Measurements from ENCODE around the gene GATAD2A.
"Not testable (repeated sequence)": the region's sequence is repeated elsewhere in the genome, so short reads cannot be mapped to it uniquely, and the experiment has no call there.

GATAD2A gene

GRCh38 chr19:19446655-19447437 lies 41.4 kb downstream of the GATAD2A start:
- no peak for DNase-seq (ENCODE audit: low spot score)

DNA sequence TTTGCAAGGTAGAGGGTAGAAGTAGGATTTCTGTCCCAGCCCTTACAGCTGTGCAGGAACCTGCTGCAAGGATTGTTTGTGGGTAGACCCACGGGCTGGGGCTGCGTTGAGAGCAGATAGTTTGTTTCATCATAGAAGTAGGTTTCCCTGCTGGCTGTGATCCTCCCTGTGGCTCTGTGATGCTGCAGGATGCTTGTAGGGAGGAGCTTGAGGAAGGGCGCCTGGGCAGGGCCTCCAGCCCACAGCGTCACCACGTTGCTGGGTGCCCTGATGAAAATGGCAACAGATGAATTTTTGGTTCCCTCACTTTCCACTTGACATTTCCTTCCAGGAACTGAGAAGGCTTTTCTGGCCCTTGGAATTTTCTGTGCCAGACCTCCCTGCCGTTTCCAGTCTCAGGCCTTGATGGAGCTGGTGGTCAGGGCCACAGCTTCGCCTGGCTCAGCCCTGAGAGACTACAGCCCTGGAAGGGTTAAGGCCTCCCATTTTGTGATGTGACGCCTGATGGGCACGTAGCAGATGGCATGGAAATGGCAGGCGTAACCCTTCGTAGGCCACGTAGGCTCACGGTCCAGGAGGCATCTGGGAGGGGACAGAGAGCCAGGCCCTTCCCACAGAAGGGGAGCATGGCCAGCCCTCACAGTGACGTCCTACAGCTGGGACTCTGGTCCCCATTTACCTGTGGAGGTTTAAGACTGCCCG lies 42.2 kb downstream of the GATAD2A start:
- peak; percentile 33 for DNase-seq (ENCODE audit: low spot score)

- DNase-seq (ENCODE audit: low spot score) = no peak
Measured at GRCh38 chr19:19448238-19448544, 42.7 kb downstream of the GATAD2A start.

DNA sequence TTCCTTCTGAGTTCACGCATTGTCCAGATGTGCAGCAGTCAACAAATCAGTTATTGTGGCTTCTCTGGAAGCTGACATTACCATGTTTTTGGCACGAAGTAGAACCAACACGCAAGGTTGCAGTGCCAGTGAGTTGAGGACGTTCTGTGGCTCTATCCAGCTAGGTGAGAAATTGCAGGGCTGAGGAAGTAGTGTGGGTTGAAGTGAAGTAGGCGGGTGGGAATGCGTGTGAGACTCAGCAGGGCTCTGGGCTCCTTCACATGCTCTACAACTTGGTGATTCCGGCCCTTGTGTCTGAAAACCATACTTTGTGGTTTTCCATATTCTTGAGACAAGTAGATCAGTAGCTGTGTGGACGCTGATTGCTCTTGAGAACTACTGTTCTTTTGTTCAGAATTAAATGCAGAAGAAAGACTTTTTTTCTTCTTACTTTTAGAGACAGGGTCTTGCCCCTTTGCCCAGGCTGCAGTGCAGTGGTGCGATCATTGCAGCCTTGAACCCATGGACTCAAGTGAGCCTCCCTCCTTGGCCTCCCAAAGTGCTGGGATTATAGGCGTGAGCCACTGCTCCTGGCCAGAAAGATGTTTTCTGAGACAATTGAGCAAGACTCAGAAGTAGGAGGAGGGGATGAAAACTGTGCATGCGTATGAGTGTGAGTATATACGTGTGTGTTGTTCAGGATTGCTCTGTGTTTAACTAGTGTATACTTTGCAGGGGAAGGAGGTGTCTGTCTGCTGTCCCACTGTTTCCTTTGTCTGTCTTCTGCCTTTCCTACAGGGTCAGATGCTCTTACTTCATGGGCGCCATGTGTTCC lies 46.2 kb downstream of the GATAD2A start:
- no peak for DNase-seq (ENCODE audit: low spot score)

DNA sequence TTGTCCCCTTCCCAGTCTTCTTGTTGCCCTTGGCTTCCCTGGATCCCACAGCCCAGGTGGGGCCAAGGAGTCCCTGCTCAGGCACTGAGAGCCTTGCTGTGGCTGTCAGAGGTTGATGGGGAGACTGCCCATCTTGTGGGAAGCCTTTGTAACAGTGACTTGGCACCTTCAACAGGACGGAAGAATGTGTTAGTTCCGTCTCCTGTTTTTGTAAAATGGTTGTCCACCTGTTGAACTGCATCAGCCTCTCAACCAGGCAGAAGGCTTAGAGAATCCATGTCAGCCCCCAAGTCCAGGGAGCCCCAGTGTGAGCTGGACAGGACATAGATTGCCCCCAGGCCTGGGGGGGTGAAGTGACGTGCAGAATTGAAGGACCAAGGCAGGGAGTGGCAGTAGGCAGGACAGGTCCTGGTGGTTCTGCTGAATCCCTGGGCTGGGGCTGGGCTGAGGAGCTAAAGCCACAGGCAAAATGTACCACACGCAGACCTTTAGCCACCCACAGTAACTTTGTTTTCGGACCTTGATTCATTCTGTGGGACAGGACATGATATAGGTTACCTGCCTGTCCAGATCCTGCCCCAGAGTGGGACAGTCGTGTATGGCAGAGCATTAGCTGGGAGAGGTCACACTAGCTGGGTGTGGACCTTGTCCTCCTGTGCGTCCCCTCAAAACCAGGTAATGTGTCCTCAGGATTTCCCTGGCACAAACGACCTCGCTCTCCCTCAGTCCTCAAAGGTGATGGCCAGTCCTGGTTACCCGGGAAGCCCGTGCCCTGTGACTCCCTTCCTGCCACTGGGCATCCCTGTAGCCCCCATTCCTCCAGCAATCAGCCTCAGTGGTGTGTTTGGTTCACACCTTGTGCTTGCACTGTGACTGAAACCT lies 47.0 kb downstream of the GATAD2A start:
- no peak for DNase-seq (ENCODE audit: low spot score)

DNA sequence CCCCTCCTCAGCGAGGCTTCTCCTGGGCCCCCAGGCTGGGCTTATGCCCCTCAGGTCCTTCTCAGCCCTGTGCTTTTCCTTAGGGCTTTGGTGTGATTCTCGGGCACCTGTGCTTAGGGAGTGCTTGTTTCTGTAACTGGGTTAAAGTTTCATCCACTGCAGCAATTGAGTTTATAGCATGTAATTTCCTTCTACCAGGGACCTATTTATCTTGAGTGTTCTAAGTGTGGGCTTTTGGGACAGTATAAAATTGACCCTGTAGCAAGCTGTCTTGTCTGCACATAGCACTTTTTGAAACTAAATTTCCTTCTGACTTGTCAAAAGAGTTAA lies 47.6 kb downstream of the GATAD2A start:
- no peak for DNase-seq (ENCODE audit: low spot score)

- DNase-seq (ENCODE audit: low spot score) = not testable (repeated sequence)
Measured at GRCh38 chr19:19455166-19455919, 49.9 kb downstream of the GATAD2A start.

DNA sequence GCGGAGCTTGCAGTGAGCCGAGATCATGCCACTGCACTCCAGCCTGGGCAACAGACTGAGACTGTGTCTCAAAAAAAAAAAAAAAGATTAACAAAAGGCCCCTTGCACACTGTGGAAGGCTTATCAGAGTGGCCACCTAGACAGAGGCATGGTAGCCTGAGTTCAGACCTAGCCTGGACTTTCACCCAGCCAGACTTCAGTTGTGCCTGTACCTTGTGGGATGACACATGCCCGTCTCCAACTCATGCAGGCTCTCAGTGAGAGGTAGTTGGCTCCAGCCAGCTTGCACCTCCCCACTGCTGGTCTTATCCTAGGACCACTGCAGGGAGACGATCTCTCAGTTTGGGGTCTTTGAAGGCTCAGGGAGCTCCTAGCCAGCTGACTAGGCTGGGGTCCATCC lies 52.2 kb downstream of the GATAD2A start:
- DNase-seq (ENCODE audit: low spot score) = no peak

DNA sequence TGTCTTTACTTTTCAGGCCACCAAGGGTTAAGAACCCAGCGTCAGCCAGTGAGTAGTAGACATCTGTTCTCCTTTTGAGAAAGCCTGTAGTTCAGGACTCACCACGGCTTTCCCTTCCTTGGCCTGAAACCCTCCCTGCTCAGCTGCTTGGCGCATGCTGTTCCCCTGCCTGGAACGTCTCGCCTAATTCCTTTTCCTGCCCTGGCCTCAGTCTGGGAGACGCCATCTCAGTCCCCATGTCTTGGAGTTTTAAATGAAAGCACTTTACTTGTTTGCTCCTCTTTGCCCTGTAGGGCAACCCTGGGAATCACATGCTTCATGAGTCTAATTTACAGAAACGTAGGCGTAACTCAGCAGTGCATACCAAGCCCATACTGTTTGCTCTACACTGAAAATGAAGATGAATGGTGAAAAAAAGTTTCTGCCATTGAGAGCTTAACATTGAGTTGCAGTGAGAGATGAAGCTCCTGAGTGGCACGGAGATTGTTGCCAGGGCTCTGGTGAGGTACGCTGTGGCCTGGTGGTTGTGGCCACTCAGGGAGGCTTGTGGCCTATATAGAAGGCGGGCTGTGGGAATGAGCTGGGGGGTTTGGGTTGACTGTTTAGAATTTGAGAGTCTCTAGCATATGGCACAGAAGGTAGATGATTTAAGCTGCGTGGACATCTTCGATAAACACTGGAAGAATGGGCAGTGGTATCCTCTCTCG lies 52.8 kb downstream of the GATAD2A start:
- DNase-seq (ENCODE audit: low spot score) = no peak

- DNase-seq (ENCODE audit: low spot score) = no peak
Measured at GRCh38 chr19:19459073-19459472, 53.6 kb downstream of the GATAD2A start.

DNA sequence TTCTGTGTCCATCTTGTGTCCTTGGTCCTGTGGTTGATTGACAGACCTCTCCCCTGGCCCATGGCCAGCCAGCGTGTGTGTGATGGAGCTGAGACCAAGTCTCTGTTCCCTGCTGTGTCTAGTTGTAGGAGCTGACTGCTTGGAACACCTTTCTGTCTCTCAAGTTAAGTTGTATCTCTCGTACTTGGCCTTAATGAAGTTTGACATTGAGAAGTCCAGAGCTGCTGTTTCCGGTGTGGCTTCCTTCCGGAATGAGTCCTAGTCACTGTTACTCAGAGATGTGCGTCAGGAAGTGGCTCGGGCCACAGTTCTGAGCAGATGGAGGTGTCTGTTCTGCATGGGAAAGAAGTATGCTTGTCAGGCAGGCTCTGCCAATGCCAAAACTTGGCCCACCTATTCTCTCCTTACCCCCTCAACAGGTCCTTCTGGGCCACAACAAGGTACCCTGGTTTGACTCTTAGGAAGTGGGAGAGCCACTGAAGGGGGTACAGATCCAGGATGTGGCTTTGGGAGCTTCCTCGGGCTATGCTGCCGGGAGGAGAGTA lies 54.3 kb downstream of the GATAD2A start:
- peak; percentile 73 for DNase-seq (ENCODE audit: low spot score)

- no peak for DNase-seq (ENCODE audit: low spot score)
Measured at GRCh38 chr19:19460258-19460731, 54.8 kb downstream of the GATAD2A start.

GRCh38 chr19:19460761-19461265 lies 55.3 kb downstream of the GATAD2A start:
- DNase-seq (ENCODE audit: low spot score) = peak; percentile 78

- DNase-seq (ENCODE audit: low spot score) = no peak
Measured at GRCh38 chr19:19461306-19461670, 55.8 kb downstream of the GATAD2A start.

GRCh38 chr19:19461671-19462622 lies 56.5 kb downstream of the GATAD2A start:
- peak; percentile 61 for DNase-seq (ENCODE audit: low spot score)

GRCh38 chr19:19463348-19464117 lies 58.1 kb downstream of the GATAD2A start:
- peak; percentile 89 for DNase-seq (ENCODE audit: low spot score)

GRCh38 chr19:19464339-19465098 lies 59.0 kb downstream of the GATAD2A start:
- peak; percentile 66 for DNase-seq (ENCODE audit: low spot score)

Data from AG20443 (cell line).